NCI-H2081 (cell line): Measurements from ENCODE around the gene MRC2.

Source experiments
- DNase-seq, 2 experiments: peaks; one replicate each; lab custom pipeline; 2025; lab: John Stamatoyannopoulos, UW

Gene MRC2

DNA sequence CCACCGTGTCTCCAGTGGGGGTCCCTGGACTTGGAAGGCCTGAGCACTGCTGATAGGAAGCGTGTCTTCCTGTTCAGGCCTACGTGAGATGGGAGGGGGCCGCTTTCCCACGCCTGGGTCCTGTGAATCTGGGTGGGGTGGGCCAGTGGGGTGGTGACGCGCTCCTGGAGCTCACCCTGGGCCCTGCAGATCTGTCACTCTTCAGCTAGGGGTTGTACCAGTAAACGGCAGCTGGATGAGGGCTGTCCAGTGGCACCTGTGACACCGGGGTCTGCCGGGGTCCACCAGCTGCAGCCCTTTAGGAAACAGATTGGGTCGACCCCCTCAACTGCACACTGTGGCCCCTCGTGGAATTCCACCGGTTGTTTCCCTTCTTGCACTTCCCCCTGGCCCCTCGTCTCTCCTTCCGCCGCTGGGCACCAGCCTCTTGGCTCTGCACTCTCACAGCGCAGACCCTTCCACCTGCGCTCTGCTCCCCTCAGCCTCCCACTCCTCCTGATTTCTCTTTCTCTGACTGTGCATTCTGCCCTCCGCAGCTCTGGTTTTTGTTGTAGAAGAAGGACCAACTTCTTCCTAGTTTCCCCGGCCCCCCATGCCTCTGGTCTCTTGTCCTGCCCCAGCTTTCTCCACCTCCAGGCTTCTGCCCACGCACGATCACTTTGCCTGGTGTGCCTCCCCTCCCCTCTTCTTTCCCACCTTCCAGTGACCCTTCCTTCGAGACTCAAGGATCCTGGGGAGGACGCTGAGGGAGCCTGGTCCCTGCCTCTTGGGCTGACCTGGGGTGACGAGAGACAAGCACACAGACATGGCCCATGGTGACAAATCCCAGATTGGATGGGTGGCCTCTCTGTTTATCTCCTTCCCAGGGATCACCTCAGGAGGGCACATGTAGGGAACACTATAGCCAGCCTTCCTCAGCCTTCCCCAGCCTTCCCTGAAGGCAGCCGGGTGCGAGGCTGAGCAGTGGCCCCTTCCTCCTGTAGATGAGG is 4.8 kb downstream of the MRC2 start:
- DNase-seq: no peak

DNA sequence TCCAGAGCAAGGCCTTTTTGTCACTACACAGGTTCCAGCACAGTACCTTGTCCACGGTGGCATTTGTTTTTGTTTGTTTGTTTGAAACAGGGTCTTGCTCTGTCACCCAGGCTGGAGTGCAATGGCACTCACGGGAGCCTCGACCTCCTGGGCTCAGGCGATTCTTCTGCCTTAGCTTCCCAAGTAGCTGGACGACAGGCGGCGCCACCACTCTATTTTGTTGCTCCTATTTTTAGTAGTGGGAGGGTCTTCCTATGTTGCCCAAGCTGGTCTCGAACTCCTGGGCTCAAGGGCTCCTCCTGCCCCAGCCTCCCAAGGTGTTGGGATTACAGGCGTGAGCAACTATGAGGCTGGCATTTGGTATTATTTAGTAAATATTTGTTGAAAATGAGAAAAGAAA is 10.3 kb downstream of the MRC2 start:
- no peak for DNase-seq

DNA sequence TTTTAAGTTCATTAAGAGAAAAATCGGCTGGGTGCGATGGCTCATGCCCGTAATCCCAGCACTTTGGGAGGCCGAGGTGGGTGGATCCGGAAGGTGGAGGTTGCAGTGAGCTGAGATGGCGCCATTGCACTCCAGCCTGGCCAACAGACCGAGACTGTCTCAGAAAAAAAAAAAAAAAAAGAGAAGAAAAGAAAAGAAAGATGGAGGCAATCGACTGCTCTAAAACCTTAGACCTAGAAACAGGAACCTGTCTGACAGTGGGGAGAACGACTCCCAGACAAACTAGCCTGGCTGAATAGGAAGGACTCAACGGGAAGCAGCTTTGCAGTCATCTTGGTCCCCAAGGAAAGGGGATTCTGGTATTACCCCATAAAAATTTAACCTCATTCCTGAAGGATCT is 13.7 kb downstream of the MRC2 start:
- no peak for DNase-seq

DNA sequence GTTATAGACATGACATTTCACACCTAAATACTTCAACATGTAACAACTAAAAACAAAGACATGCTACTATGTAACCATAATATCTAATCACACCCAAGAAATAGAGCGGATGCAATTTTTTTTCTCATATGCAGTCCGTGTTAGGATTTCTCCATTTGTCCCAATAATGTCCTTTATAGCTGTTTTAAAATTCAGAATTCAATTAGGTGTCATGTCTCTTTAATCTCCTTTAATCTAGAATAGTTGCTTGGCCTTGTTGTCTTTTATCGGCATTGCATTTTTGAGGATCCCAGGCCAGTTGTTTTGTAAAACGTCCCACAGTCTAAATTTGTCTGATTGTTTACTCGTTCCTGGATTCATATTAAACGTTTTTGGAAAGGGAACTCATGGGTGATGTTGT is 14.5 kb downstream of the MRC2 start:
- no peak for DNase-seq

DNA sequence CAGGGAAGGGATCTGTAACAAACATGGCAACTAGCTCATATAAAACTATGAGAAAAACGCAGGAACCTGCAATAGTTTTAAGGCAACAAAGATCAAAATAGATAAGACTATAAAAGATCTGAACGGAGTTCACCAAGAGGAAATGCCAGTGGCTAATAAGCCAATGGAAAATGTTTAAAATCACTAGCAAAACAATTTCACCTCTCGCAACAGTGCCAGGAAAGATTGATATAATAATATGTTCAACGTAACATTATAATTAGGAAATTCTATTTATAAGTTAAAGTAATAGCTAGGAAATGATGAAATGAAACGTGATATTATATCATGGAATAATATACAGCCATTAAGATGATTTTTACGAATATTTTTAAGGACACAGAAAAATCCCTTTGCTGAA is 16.0 kb downstream of the MRC2 start:
- DNase-seq: no peak

DNA sequence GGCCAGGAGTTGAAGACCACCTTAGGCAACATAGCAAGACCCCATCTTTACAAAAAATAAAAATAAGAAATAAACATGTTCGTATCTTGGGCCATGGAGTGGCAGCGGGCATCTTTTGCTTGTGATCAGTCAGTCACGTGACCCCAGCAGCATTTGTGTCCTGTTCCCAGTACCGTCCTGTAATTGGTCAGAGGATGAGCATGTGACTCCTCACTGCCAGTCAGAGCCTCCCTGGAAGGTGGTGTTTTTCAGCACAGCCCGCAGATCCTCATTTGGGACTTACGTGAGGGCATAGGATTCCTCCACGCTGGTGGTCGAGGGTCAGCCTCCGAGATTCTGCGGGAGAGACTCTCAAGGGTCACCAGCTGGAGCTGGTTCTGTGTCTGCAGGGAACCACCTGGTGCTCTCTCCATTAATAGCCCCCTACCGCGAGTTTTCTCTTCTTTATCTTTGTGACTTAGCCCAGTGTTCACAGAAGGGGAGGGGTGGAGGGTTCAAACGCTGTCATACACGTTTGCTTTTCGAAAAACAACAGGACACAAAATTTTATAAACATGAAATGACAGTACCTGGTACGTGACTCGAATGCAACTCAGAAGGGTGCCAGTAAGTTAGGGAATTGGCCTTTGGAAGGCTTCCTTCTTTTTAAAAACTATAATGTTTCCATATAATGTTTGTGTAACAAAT is 17.2 kb downstream of the MRC2 start:
- DNase-seq: peak; percentile 73 to 82

DNA sequence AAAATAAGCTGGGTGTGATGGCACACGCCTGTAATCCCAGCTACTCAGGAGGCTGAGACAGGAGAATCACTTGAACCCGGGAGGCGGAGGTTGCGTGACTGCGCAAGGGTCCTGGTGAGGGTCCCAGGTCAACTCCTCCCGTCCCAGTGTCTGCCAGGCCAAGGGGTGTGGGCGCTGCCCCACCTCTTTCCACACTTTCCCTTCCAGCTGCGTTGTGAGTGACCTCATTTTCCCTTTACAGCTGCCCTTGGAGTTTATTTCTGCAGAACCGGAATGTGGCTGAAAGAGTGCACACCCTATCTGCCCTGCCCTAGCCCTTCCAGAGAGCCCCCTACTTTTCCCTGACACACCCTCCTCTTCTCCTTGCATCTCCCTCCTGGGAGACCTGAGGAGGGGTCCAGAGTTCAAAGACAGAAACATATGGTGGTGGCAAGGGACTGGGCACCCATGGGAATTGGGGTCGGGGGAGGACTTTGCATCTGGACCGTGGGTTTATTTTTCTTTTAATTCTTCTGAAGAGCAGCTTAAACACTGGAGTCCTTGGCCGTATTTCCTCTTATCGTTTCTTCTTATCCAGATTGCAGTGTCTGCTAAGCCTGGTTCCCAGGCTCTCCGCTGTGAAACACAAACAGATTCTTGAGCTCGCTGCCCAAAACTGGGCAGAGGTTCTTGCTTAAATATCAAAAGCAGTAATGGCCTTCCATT is 20.9 kb downstream of the MRC2 start:
- no peak for DNase-seq

DNA sequence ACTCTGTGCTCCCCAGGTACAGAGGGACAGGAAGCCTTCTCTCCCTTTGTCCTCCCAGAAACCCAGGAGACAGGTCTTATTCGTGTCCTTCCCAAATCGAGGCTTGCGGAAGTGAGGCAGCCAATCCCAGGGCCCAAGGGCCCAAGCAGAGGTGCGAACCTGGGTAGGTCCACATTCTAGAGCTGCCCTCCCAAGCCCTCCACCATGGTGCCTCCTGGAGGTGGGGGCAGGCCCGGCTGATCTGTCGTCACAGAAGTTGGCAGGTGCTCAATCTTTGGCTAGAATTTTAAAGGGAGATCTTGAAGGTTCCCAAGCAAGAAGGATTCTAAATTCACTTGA is 21.5 kb downstream of the MRC2 start:
- no peak for DNase-seq

DNA sequence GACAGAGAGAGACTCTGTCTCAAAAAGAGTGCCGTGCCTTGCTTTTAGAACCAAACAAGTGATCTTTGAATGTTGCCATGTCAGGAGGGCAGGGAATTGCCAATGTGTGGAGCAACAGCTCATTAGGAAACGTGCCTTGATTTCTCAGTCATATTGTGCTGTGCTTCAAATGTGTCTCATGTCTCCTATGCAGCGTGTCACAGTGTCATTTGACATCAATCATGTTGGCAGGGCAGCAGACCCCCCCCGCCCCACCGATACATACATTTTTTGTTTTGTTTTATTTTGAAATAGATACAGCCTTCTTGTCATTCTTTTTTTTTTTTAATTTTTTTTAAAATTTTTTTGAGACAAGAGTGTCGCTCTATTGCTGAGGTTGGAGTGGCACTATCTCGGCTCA is 22.1 kb downstream of the MRC2 start:
- DNase-seq: no peak

DNA sequence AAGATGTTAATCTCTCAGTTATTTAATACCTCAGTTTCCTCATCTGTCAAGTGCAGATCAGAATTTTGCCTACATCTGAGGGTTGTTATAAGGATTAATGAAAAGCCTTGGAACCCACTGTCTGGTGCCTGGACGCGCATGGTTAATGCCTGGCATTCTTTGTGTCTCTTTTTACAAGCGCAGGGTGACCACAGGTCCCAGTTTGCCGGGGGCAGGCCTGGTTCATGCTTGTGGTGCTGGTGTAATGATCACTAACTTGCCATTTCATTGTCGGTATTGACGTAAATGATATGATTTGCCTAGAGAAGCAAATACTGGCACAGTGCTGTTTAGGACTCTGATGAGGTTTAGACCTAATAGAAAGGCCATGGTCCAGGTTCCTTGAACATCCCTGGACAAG is 23.1 kb downstream of the MRC2 start:
- no peak for DNase-seq

DNA sequence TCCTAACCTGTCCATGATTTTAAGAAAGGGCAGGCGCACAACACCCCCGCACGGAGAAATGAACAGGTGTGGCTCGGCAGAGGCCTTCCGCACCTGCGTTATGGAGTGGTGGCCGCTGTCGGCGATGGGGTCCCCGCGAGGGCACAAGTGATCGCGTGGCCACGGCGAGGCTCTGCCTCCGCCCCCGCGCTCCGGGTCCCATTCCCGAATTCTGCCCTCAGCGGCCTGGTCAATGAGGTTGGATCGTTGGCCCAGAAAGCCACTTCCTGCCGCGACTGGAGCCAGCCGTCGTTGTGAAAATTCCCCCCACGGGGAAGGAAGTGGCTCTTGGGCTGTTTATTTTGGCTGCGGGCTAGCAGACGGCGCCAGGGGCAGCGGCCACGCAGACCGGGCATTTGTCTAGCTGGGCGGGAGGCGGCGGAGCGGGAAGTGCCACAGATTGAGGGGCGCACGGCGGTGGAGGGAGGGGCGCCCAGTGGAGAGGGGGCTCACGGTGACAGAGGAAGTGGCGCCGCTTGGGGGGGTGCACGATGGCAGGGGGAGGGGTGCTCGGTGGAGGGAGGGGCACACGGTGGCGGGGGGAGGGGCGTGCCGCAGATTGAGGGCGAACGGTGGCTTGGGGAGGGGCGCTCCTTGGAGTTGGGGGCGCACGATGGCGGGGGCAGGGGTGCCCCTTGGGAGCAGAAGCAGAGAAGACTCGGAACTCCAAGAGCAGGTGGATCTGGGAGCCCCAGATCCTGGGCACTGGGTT is 25.0 kb downstream of the MRC2 start:
- peak; percentile 59 to 87 for DNase-seq

DNA sequence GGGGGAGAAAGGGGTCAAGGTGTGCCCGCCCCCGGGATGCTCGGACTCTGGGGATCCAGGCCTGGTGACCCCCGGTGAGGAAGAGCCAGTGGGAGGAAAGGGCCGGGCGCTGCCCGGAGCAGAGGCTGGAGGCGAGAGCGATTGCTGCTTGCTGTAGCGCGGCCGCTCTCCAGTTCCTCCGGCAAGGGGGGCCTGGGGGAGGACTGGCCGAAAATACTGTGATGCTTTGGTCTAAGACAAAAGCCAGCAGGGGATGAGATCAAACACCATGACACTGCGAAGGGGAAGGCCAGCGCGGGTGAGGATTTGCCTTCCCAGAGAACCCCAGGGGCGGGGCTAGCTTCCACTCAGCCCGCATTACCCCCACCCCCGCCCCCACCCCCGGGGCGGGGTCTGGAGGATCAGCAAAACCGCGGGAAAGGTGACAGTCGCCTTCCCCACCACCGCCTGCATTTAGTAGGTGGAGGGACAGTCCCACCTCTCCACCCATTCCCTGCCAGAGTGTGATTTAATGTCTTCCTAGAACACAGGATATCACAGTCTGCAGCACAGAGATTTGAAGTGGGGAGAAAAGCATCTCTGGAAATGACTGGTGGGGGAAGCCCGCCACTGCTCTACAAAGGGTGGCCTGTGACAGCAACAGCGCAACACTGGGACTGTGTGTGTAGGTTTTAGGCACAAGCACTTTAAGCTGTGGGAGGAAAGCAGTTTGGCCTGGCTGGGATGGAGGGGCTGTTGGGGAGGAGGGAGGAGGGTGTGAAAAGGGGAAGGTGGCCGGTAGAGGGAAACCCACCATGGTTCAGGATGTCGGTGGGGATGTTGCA is 25.7 kb downstream of the MRC2 start:
- peak; percentile 87 to 91 for DNase-seq

DNA sequence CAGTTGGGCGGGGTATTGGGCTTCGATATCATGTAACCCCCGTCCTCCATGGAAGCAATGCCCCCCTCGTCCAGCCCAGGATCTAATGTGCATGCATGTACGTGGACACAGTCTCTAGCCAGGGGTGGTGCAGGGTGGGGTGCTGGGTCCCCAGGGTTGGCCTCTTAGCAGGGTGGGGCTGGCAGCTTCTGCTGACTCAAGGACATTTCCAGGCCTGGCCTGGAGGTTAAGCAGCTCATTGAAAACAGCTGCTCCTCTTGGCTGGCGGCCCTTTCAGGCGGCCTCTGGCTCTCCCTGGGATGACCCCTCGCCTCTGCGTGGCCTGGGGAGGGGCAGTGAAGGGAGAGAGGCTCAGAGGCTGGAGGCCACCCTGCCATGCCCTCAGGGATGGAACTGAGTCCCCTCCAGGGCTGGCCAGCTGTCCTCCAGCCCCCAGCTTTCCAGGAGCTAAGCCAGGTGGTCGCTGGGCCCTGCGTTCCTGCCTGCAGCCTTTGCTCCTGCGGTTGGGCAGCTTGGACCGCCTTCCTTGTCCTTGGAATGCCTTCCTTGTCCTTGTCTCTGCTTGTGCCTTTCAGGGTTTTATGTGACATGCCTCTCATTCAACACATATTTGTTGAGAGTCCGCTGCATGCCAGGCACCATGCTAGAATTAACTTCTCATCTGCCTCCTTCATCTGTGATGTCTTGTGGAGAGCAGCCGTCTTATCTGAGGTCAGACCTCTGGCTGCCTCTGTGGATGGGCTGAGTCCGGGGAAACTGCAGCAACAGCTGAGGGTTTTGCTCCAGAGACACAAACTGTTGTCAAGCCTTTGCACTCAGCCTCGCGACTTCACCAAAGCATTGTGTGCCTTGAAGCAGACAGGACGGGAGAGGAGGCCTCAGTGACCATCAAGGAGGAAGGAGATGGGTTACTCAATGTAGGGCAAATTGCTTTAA is 26.6 kb downstream of the MRC2 start:
- DNase-seq: no peak

DNA sequence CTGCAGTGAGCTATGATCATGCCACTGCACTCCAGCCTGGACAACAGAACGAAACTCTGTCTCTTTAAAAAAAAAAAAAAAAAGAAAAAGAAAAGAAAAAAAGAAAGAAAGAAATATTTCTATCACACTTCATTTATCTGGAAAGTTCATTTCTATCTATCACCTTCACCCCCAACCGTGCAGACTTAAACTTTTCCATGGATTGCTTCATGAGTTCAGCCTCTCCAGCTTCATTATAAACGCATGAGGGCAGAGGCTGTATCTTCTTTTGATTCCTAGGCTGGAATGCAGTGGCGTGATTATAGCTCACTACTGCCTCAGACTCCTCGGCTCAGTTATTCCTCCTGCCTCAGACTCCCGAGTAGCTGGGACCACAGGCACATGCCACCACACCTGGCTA is 28.2 kb downstream of the MRC2 start:
- DNase-seq: no peak

DNA sequence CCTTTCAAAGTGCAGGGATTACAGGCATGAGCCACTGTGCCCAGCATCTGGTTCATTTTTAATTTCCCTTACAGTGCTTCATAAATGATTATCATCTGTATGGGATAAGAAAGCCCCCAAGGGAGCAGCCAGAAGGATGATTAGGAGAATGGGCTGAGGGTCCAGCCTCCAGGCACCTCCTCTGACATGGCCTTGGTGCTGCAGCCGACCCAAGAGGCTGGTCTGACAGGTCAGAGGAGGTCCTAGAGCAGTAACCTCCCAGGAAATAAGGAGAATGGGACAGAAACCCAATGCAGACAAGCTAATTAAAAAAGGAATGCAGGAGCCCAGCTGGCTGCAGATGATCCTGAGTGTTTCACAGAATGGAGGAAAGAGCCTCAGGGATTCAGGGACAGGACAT is 29.0 kb downstream of the MRC2 start:
- DNase-seq: no peak

DNA sequence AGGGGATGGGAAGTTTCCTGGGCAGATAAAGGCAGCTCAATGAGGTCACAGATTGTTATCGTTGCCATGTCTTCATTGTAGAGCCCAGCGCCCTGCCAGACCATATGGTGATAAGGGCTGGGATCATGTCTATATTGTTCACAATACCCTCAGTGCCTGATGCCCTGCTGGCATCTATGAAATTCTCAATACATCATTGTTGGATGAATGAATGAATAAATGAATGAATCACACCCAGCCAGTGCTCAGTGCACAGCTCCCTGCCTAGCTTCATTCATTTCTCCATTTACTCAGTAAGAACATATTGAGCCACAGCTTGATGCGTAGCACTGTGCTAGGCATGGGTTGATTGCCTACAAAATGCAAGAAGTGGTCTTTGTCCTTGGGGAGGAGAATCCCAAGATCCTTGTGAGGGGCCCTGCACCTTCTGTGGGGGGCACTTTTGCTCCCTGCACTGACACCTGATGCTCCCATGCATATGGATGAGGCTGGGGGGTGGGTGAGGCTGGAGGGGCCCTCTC is 29.7 kb downstream of the MRC2 start:
- no peak for DNase-seq

DNA sequence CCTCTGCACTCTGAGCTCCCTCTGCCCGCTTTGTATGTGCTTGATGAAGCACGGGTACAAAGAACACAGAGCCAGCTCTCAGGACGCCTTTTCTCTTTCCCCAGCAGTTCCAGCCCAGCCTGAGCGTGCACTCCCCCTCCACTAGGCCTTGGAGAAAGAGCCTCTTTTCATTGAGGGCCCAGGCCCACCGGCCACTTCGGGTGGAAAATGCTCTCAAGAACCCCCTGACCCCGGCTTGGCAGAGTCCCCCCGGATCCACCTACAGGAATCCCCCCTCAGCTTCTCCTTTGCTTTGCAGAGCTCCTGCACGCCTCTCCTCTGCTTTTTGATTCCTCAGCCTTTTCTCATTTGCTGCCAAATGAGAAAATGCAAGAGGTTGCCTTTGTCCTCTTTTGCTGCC is 30.2 kb downstream of the MRC2 start:
- DNase-seq: no peak

DNA sequence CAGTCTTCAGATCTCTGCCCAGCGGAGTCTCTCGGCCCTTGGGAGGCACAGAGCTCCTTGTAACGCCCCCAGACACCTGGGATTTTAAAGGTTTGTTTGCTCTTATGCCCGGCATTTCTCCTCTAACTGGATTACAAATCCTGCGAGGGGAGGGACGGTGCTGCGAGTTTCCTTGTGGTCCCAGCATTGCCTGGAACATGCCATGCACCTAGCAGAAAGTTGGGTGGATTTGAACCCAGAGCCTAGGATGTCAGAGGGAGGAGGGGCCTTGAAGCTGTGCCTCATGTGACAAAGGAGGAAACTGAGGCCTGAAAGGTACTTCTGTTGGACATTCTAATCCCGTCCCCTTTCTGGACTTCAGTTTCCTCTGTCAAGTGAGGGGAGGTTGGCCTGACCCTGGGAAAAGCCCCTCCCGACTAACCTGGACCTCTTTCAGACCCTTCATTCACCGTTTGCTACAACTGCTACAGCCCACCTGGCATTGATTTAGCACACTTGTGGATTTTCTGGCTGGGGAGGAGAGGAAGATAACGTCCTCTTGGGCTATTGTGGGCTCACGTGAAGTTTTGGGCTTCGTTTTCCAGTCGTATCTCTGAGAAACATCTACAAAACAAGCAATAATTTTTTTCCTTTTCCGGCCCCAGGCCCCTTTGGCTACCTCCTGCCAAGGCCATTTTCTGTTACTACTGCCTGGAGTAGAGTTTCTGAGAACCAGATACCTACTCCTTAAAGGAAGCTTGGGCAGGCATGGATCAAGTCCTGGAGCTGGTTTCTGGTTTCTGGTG is 30.9 kb downstream of the MRC2 start:
- DNase-seq: no peak

DNA sequence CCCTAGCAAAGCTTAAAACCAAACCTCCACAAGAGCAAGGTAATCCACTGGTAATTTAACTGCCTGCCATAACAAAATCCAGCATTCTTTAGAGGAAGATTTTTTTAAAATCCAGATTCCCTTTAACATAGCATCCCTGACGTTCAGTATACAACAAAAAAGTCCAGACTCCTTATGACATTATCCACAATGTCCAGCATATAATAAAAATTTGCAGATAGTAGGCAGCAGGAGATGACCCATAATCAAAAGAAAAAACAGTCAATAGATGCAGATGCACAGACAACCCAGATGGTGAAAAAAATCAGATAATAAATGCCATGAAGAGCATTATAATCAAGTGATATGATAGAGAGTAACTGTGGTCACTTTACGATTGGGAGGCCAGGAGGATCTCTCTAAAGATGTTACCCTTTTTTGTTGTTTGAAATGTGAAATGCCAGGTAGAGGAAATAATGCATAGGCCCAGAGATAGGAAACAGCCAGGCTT is 33.2 kb downstream of the MRC2 start:
- DNase-seq: no peak
